ENCODE data around the gene GKAP1. TPM values are rescaled to one million over a fixed set of nuclear protein-coding genes. Genes with fewer than 3 reads are reported as not detected.
A peak's percentile ranks its signal among the peaks of the same experiment; 100 is the strongest.
"Not testable (repeated sequence)": the region's sequence is repeated elsewhere in the genome, so short reads cannot be mapped to it uniquely, and the experiment has no call there.

GKAP1 gene
- total RNA-seq, 2 experiments from 2014 or later = 3.3 to 4.2 TPM

DNA sequence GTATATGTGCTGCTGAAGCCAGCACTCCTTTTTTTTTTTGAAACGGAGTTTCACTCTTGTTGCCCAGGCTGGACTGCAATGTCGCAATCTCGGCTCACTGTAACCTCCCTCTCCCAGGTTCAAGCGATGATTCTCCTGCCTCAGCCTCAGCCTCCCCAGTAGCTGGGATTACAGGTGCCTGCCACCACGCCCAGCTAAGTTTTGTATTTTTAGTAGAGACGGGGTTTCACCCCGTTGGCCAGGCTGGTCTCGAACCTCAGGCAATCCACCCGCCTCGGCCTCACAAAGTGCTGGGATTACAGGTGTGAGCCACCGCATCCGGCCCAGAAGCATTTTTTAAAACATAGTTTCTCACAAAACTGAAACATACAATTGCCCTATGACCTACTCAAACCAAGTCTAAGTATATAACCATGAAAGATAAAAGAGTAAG is 112.3 kb downstream of the GKAP1 start:
- ChIA-PET POLR2A (interaction anchor here (0.7 kb wide), 1 partner anchor 27 kb away, joined by 3 read pairs; no protein-coding TSS in a partner anchor), CTCF (interaction anchor here (1.0 to 1.3 kb wide), 2 partner anchors 10 to 15 kb away, joined by 3 to 4 read pairs; no protein-coding TSS in a partner anchor)
- peaks cover 62% of the 10 kb centered on the region for H3K4me1 Mint-ChIP-seq
- DNase-seq = peak; percentile 32
- peak overlapping the region; percentile 80 for H3K4me3 Mint-ChIP-seq
- ATAC-seq; H3K27me3 Mint-ChIP-seq; H3K9me3 Mint-ChIP-seq (ENCODE audit: low read depth): not testable (repeated sequence)
- intact Hi-C loops (cut with DNase I, micrococcal nuclease) = loop anchor here (1.0 to 5.0 kb wide), 3 partner anchors 112 to 591 kb away; partner anchors contain the start of gene GKAP1 (in 1 of the 2)
- peaks cover 22% of the 10 kb centered on the region for H3K36me3 Mint-ChIP-seq (ENCODE audit: low read depth)
- H3K27ac Mint-ChIP-seq = peak overlapping the region; percentile 100

GRCh38 chr9:83701769-83702168 is 115.8 kb downstream of the GKAP1 start:
- no peak overlapping the region for H3K4me3 Mint-ChIP-seq
- H3K27ac Mint-ChIP-seq = peak overlapping the region; percentile 71
- H3K27me3 Mint-ChIP-seq = no peaks in the 10 kb centered on the region
- ATAC-seq (no peak), DNase-seq (no peak)
- peaks cover 25% of the 10 kb centered on the region for H3K36me3 Mint-ChIP-seq (ENCODE audit: low read depth)
- ChIA-PET POLR2A (interaction anchor here (0.9 kb wide), 1 partner anchor 10 kb away, joined by 3 read pairs; no protein-coding TSS in a partner anchor), CTCF (no interaction called here)
- peaks cover 79% of the 10 kb centered on the region for H3K4me1 Mint-ChIP-seq
- intact Hi-C loops (cut with DNase I, micrococcal nuclease) = no loop called here
- no peaks in the 10 kb centered on the region for H3K9me3 Mint-ChIP-seq (ENCODE audit: low read depth)

DNA sequence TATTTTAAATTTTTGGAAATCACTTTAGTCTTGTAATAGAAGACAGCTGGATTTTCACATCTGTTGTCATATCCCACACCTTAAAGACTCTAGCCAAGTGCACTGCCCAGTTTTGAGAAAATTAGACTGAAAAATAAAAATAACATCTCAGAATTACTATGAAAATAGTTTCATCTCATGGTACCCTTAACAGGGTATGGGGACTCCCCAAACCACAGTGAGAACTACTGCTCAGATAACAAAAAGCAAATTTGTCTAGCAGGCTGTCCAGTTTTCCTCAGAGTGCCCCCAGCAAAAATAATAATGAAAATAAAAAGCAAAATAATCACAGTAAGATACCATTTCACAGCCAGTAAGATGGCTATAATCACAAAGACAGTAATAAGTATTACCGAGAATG is 116.3 kb downstream of the GKAP1 start:
- DNase-seq = no peak
- ATAC-seq = no peak
- peaks cover 21% of the 10 kb centered on the region for H3K36me3 Mint-ChIP-seq (ENCODE audit: low read depth)
- peaks cover 78% of the 10 kb centered on the region for H3K4me1 Mint-ChIP-seq
- intact Hi-C loops (cut with DNase I, micrococcal nuclease) = no loop called here
- H3K9me3 Mint-ChIP-seq (ENCODE audit: low read depth) = no peaks in the 10 kb centered on the region
- H3K27ac Mint-ChIP-seq = peak overlapping the region; percentile 71
- CTCF ChIA-PET = interaction anchor here (0.8 kb wide), 1 partner anchor 19 kb away, joined by 3 read pairs; no protein-coding TSS in a partner anchor
- POLR2A ChIA-PET = interaction anchor here (0.9 to 2.6 kb wide), 2 partner anchors 9 to 12 kb away, joined by 3 to 10 read pairs; no protein-coding TSS in a partner anchor
- H3K4me3 Mint-ChIP-seq = no peak overlapping the region
- H3K27me3 Mint-ChIP-seq = no peaks in the 10 kb centered on the region

DNA sequence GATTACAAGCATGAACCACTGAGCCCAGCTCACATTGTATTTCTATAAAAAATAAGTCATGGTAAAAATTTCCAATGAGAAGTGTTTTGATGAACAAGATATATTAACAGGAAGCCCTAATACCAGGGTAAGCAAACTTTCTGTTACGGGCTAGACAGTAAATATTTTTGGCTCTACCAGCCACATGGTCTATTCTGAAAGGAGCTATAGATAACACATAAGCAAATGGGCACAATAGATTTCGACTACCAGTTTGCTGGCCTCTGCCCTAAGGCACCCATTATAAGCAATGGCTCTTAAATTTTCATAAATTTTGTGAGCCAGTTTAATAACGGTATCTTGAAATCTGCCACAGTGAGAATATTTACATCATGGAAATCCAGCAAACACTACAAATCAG is 118.0 kb downstream of the GKAP1 start:
- Mint-ChIP-seq H3K27me3 (no peaks in the 10 kb centered on the region), H3K27ac (peak overlapping the region; percentile 52), H3K36me3 (ENCODE audit: low read depth) (peaks cover 8% of the 10 kb centered on the region), H3K9me3 (ENCODE audit: low read depth) (no peaks in the 10 kb centered on the region), H3K4me1 (peaks cover 67% of the 10 kb centered on the region), H3K4me3 (no peak overlapping the region)
- DNase-seq (no peak), ATAC-seq (no peak)
- ChIA-PET CTCF (interaction anchor here (0.7 to 1.1 kb wide), 3 partner anchors 16 to 76 kb away, joined by 3 read pairs; no protein-coding TSS in a partner anchor), POLR2A (interaction anchor here (0.9 to 2.6 kb wide), 3 partner anchors 8 to 11 kb away, joined by 3 to 10 read pairs (median 6); partner anchors contain the start of gene UBQLN1)
- intact Hi-C loops (cut with DNase I, micrococcal nuclease) = no loop called here

DNA sequence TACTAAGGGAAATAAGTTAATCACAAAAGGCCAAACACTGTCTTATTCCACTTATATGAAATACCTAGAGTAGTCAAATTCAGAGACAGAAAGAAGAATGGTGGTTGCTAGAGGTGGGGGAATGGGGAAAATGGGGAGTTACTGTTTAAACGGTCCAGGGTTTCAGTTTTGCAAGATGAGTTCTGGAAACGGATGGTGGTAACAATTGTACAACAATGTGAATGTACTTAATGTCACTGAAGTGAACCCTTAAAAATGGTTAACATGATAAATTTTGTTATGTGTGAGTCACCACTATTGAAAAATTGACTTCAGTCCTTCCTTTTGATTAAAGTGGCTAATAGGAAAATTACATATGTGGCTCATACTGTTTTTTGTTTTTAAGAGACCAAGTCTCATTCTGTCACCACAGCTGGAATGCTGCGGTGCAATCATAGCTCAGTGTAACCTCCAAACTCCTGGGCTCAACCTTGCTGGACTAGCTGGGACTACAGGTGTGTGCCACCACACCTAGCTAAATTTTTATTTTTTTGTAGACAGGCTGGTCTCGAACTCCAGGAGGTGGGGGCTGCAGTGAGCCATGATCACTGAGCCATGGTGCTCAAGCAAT is 118.5 kb downstream of the GKAP1 start:
- H3K4me3 Mint-ChIP-seq = no peak overlapping the region
- peak; percentile 11 for DNase-seq
- CTCF ChIA-PET = interaction anchor here (0.7 to 1.4 kb wide), 3 partner anchors 9 to 76 kb away, joined by 3 read pairs; partner anchors contain the start of gene UBQLN1
- H3K9me3 Mint-ChIP-seq (ENCODE audit: low read depth) = no peaks in the 10 kb centered on the region
- peaks cover 68% of the 10 kb centered on the region for H3K4me1 Mint-ChIP-seq
- peak overlapping the region; percentile 29 for H3K27ac Mint-ChIP-seq
- no peaks in the 10 kb centered on the region for H3K27me3 Mint-ChIP-seq
- intact Hi-C loops (cut with DNase I, micrococcal nuclease) = no loop called here
- POLR2A ChIA-PET = interaction anchor here (2.6 kb wide), 2 partner anchors 8 to 10 kb away, joined by 6 to 10 read pairs; partner anchors contain the start of gene UBQLN1
- peaks cover 11% of the 10 kb centered on the region for H3K36me3 Mint-ChIP-seq (ENCODE audit: low read depth)
- ATAC-seq = peak; percentile 75

DNA sequence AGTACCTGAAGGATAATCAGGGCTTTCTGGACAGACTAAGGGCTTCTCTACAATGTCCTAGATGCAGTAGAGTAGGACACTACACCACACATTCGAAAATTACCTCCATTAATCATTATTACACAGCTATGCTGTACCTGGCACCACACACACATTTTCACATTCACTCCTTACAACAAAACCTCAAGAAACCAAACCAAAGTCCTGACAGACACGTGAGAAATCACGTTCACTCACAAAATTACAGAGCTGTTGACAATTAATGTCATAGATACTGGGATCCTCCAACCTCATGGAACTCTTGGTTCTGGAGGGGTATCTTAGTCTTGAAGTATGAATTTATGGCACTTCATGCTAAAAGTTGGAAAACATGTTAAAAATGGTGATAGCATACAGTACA is 126.1 kb downstream of the GKAP1 start:
- no peak for ATAC-seq
- Mint-ChIP-seq H3K27ac (no peak overlapping the region), H3K27me3 (no peaks in the 10 kb centered on the region), H3K4me1 (peaks cover 77% of the 10 kb centered on the region), H3K4me3 (no peak overlapping the region), H3K36me3 (ENCODE audit: low read depth) (peaks cover 9% of the 10 kb centered on the region), H3K9me3 (ENCODE audit: low read depth) (no peaks in the 10 kb centered on the region)
- intact Hi-C loops (cut with DNase I, micrococcal nuclease) = no loop called here
- ChIA-PET POLR2A (interaction anchor here (0.7 to 1.3 kb wide), 3 partner anchors 8 to 17 kb away, joined by 3 to 4 read pairs (median 3); no protein-coding TSS in a partner anchor), CTCF (interaction anchor here (0.8 to 1.2 kb wide), 5 partner anchors 9 to 71 kb away, joined by 3 to 4 read pairs (median 3); no protein-coding TSS in a partner anchor)
- no peak for DNase-seq

Other genes starting within 250 kb of the GKAP1 start
- 1 to 10 TPM; 4.6 to 4.7 TPM for gene IDNK, start 194.6 kb downstream of the GKAP1 start, total RNA-seq
- 100 to 1,000 TPM in 1 of 2 experiments, 10 to 100 TPM in 1; 88.3 to 116 TPM for gene UBQLN1, start 109.8 kb downstream of the GKAP1 start, total RNA-seq
- 1 to 10 TPM; 3.2 to 3.4 TPM for gene KIF27, start 103.7 kb upstream of the GKAP1 start, total RNA-seq
- 1,000 to 10,000 TPM in 1 of 2 experiments, 100 to 1,000 TPM in 1; 848 to 1,029 TPM for gene HNRNPK, start 162.4 kb upstream of the GKAP1 start, total RNA-seq
- 10 to 100 TPM; 25.0 to 25.5 TPM for gene RMI1, start 163.0 kb upstream of the GKAP1 start, total RNA-seq

All from activated CD4-positive, alpha-beta T cell treated with anti-CD3 and anti-CD28 coated beads for 36 hours (primary cell).